Esophagus squamous epithelium (tissue), 5 donors: ENCODE measurements around the gene B3GALT6. TPM values are rescaled to one million over a fixed set of nuclear protein-coding genes. Genes with fewer than 3 reads are reported as not detected.

Experiments
- DNase-seq: peaks from one replicate; lab custom pipeline; 2025; lab: John Stamatoyannopoulos, UW
- H3K27ac ChIP-seq, 4 donors: fragments of 200-600 bp; sonication (generic); one replicate each; pipeline ENCODE4 v1.5.1; 2016 to 2019; ENCODE audit warnings: mild to moderate bottlenecking in 1 of 4
- H3K27me3 ChIP-seq, 4 donors: fragments of 200-600 bp; sonication (generic); 1 replicate in 3 of 4; 2 replicates in 1 of 4; pipeline versions ENCODE4 v1.5.1 to v1.6.0; 2017 to 2021; ENCODE audit warnings: antibody characterized with exemption in 1 of 4
- H3K36me3 ChIP-seq, 3 donors: fragments of 200-600 bp; sonication (generic); one replicate each; pipeline ENCODE4 v1.5.1; 2016 to 2019
- H3K4me1 ChIP-seq, 3 donors: fragments of 200-600 bp; sonication (generic); one replicate each; pipeline ENCODE4 v1.5.1; 2017 to 2019
- H3K4me3 ChIP-seq, 4 donors: fragments of 200-600 bp; sonication (generic); 1 replicate in 3 of 4; 2 replicates in 1 of 4; pipeline ENCODE4 v1.5.1; 2016 to 2019; ENCODE audit warnings: mild to moderate bottlenecking in 2 of 4, moderate library complexity in 1 of 4
- H3K9me3 ChIP-seq, 3 donors: fragments of 200-600 bp; sonication (generic); one replicate each; pipeline ENCODE4 v1.5.1; 2016 to 2019
- POLR2A ChIP-seq, 4 donors: fragments of 450-650 bp; IDR thresholded peaks; one replicate each; pipeline ENCODE4 v1.6.1; 2017; ENCODE audit warnings: antibody characterized with exemption in 4 of 4, mild to moderate bottlenecking in 4 of 4, moderate library complexity in 3 of 4
- WGBS, 2 donors: methylation state at CpG; one replicate each; pipeline ENCODE4 v1.1.5; 2018; 5-methylcytosine and 5-hydroxymethylcytosine counted together
- intact Hi-C: fragments of 100-400 bp; cut with DNase I; formaldehyde crosslinking; loops from one replicate; pipeline ENCODE4 v1.15.0; 2022
- total RNA-seq, 4 donors: library from RNA; depleted of rRNA; stranded (reverse); fragments of >200 nt; gene quantifications; one replicate each; pipeline ENCODE4 v1.1.0, GENCODE V29; 2016
- TF ChIP-seq, protein P1 (sequence below), 6 experiments: fragments of 450-650 bp in 4 of 6; fragments of 200-600 bp in 2 of 6; sonication (generic) in 2 of 6; IDR thresholded peaks; one replicate each; pipeline ENCODE4 v1.5.1; 2016 to 2019; ENCODE audit warnings: antibody characterized with exemption in 6 of 6, mild to moderate bottlenecking in 4 of 6, moderate library complexity in 4 of 6
- donor health status: DM: yes; HTN: yes; CAD: no.

The B3GALT6 gene
- total RNA-seq, 4 donors from 2014 or later = 13.5 to 17.5 (median 15.6) TPM

DNA sequence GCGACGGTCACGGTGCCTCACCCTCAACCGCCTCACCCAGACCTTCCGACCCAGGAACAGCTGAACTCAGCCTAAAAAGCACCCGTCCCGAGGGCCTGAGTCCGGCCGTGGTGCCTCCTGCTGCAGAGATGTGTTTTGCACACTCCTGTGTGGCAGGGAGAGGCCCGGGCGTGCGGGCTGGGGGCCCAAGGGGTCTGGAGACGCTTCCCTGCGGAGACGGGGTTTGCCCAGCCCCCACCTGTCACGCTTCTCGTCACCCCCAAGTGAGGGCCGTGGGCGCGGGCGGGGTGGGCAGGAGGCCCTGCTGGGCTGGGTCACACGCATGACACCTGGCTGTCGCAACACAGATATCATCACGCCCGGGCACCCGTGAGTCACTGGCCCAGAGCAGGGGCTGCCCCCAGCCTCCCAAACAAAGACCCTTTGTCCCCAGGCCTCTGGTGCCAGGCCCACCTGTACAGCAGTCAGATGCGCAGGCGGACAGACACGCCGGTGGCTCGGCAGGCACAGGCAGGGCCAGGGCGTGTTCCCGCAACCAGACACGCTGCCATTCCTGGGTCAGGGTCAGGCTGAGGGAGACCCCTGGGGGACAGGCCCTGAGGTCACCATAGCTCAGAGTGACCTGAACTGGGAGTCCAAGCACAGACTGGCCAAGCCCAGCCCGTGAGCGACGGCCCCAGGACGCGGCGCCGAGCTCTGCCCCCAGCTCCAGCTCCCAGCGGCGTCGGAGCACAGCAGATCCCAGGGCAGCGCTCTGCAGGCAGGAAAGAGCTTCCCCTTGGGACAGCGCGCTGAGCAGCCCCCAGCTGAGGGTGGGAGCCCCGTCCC is 6.1 kb downstream of the B3GALT6 start:
- no peaks in the 10 kb centered on the region for H3K9me3 ChIP-seq
- H3K4me1 ChIP-seq = peaks cover 9 to 59% (median 33%) of the 10 kb centered on the region in 3 donors
- H3K4me3 ChIP-seq = no peak overlapping the region
- H3K27me3 ChIP-seq = peaks cover 0 to 52% (median 11%) of the 10 kb centered on the region in 4 donors
- no peak for TF ChIP-seq POLR2A (IDR thresholded peaks at IDR 0.05)
- TF ChIP-seq, protein P1, sequence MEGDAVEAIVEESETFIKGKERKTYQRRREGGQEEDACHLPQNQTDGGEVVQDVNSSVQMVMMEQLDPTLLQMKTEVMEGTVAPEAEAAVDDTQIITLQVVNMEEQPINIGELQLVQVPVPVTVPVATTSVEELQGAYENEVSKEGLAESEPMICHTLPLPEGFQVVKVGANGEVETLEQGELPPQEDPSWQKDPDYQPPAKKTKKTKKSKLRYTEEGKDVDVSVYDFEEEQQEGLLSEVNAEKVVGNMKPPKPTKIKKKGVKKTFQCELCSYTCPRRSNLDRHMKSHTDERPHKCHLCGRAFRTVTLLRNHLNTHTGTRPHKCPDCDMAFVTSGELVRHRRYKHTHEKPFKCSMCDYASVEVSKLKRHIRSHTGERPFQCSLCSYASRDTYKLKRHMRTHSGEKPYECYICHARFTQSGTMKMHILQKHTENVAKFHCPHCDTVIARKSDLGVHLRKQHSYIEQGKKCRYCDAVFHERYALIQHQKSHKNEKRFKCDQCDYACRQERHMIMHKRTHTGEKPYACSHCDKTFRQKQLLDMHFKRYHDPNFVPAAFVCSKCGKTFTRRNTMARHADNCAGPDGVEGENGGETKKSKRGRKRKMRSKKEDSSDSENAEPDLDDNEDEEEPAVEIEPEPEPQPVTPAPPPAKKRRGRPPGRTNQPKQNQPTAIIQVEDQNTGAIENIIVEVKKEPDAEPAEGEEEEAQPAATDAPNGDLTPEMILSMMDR (IDR thresholded peaks at IDR 0.05) = no peak
- H3K27ac ChIP-seq = no peak overlapping the region
- DNase-seq = no peak
- peaks cover 0 to 18% (median 0%) of the 10 kb centered on the region in 3 donors for H3K36me3 ChIP-seq
- no CpG with 5 or more reads among the region's 48 CpGs for WGBS, 2 donors
- intact Hi-C loops = no loop called here

DNA sequence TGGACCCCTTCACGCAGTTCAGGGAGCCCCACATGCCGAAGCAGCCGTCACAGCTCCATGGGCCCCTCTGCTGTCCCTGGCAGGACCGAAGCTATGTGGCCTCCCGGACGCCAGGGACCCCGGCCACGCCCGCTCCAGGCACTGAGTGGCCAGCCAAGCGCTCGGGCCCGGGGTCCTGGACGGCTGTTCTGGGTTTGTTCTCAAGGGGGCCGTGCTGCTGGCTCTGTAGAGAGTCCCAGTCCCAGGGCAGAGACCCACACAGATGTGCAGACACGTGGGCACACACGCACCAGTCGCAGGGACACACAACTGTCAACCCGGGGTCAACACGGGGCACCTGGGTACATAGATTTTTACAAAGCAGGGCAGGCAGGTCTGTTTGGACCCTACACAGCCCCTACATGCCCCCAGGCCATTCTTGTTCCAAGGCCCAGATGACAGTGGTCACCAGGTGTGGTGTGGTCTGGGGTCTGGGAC is 6.7 kb downstream of the B3GALT6 start:
- TF ChIP-seq POLR2A (IDR thresholded peaks at IDR 0.05) = no peak
- TF ChIP-seq, protein P1 (IDR thresholded peaks at IDR 0.05) = no peak
- WGBS, 2 donors = 60 to 100% methylated on average over 1 of the region's 19 CpGs
- no peak overlapping the region for H3K4me3 ChIP-seq
- peaks cover 0 to 17% (median 0%) of the 10 kb centered on the region in 3 donors for H3K36me3 ChIP-seq
- peaks cover 7 to 52% (median 32%) of the 10 kb centered on the region in 3 donors for H3K4me1 ChIP-seq
- intact Hi-C loops = no loop called here
- H3K9me3 ChIP-seq = no peaks in the 10 kb centered on the region
- no peak for DNase-seq
- H3K27ac ChIP-seq = no peak overlapping the region
- peaks cover 0 to 58% (median 11%) of the 10 kb centered on the region in 4 donors for H3K27me3 ChIP-seq

DNA sequence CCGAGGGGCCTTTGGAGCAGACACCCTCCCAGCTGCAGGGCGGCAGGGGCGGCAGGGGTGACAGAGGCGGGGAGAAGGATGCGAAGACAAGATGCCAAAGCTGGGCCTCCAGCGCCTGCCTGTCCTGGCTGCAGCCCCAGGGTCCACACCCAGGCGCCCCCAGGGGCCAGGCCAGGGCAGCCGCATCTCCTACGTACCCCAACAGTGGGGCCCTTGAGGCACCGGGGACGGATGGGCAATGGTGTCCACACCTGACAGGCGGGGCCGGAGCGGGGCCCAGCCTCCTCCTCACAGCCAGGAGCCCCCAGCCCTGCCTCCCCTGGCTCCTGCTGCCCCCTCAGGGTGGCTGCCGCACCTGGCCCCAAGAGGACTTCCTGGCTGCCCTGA is 7.2 kb downstream of the B3GALT6 start:
- no peak for TF ChIP-seq POLR2A (IDR thresholded peaks at IDR 0.05)
- TF ChIP-seq, protein P1 (IDR thresholded peaks at IDR 0.05) = no peak
- WGBS, 2 donors = no CpG with 5 or more reads among the region's 15 CpGs
- Histone ChIP-seq H3K9me3 (no peaks in the 10 kb centered on the region), H3K4me3 (no peak overlapping the region), H3K27ac (no peak overlapping the region), H3K27me3 (peaks cover 0 to 62% (median 11%) of the 10 kb centered on the region in 4 donors), H3K4me1 (peaks cover 7 to 47% (median 32%) of the 10 kb centered on the region in 3 donors), H3K36me3 (peaks cover 0 to 12% (median 0%) of the 10 kb centered on the region in 3 donors)
- DNase-seq = no peak
- intact Hi-C loops = no loop called here

DNA sequence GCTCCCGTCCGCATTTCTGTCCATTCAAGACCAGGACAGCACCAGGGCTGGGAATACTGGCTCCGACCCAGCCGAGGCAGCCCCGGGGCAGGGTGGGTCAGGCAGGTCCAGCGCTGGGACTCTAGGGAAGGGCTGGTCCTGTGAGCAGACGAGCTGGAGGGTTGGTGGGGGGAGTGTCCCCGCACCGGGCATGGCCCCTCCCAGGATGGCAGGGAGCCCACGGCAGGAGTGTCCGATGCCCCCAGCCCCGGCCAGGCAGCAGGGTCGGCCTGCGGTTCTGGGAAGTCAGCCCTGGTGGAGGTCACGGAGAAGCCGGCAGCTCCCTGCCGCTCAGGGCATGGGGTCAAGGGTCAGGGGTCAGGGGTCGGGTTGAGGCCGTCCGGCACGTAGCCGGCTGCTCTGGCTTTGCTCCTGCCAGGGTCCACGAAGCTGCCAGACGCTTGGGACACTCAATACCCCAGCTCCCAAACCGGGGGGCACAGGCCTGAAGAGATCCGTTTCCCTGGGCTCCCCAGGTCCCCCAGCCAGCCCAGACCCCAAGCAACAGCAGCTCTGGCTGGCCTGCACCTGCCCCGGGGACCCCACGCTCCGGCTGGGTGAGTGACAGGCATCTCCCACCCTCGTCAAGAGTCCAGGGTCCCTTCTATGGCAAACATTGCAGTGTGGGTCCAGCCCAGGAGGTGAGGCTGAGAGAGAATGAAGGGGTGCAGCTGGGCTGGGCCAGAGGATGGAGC is 7.7 kb downstream of the B3GALT6 start:
- Histone ChIP-seq H3K36me3 (peaks cover 0 to 8% (median 0%) of the 10 kb centered on the region in 3 donors), H3K9me3 (no peaks in the 10 kb centered on the region), H3K4me3 (no peak overlapping the region), H3K27ac (no peak overlapping the region), H3K27me3 (peaks cover 0 to 62% (median 11%) of the 10 kb centered on the region in 4 donors), H3K4me1 (peaks cover 7 to 47% (median 32%) of the 10 kb centered on the region in 3 donors)
- no peak for TF ChIP-seq POLR2A (IDR thresholded peaks at IDR 0.05)
- TF ChIP-seq, protein P1 (IDR thresholded peaks at IDR 0.05) = no peak
- no peak for DNase-seq
- intact Hi-C loops = loop anchor here (10.0 kb wide), 1 partner anchor 115 kb away; no protein-coding TSS in a partner anchor
- 36 to 60% methylated on average over 4 to 5 of the region's 30 CpGs for WGBS, 2 donors
